ENCODE data around the gene NXF2. TPM values are rescaled to one million over a fixed set of nuclear protein-coding genes. Genes with fewer than 3 reads are reported as not detected.
A peak's percentile ranks its signal among the peaks of the same experiment; 100 is the strongest.

Gene NXF2
- total and polyA plus RNA-seq, 7 donors = not detected

DNA sequence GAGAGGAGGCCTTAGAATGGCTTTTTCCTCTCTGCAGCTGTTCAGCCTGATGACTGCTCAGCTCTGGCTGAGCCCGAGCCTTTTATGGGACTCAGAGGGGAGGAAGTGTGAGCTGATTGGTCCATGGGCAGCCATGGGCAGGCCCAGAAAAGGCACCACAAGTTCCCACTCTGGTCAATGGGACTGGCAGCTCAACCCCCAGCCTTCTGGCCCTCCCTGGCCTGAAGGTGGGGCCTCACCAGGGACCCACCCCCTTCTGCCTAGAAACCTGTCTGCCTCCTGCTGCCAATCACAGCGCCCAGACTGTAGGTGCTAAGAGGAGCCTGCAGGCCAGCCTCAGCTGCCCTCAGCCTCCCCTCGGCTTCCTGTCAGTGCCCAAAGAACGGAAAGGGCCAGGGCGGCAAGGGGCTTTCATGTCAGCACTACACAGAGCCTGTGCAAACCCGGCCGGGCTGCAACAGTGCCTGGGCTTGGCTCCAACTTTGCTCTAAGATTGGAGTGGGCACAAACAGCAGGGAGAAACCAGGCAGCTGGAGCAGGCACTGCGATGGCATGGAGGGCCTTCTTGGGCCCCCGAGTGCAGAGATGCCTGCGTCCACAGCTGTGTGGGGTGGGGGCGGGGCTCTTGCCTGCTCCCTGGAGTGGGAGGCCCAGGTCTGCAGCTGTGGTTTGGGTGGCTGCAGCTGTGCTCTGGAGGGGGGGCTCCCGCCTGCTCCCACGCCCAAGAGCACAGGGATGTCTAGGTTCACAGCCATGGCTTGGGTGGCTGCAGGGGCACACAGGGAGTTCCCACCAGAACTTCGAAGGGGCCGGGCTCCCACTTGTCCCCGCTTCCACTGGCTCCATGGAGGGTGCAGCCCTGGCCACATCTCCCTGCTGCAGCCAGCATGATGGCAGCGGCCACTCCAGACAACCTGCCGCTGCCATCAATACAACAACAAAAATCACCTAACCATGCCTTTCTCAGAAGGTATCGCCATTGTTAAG, 92.6 kb downstream of the NXF2 start:
- no peaks in the 10 kb centered on the region for H3K27me3 ChIP-seq
- no peaks in the 10 kb centered on the region for H3K4me1 ChIP-seq
- intact Hi-C loops (cut with DNase I) = no loop called here
- no peaks in the 10 kb centered on the region for H3K9me3 ChIP-seq
- TF ChIP-seq POLR2AphosphoS5 (IDR thresholded peaks at IDR 0.05) (no peak), POLR2A (IDR thresholded peaks at IDR 0.05) (no peak), EP300 (IDR thresholded peaks at IDR 0.05) (no peak)
- TF ChIP-seq, protein P1, sequence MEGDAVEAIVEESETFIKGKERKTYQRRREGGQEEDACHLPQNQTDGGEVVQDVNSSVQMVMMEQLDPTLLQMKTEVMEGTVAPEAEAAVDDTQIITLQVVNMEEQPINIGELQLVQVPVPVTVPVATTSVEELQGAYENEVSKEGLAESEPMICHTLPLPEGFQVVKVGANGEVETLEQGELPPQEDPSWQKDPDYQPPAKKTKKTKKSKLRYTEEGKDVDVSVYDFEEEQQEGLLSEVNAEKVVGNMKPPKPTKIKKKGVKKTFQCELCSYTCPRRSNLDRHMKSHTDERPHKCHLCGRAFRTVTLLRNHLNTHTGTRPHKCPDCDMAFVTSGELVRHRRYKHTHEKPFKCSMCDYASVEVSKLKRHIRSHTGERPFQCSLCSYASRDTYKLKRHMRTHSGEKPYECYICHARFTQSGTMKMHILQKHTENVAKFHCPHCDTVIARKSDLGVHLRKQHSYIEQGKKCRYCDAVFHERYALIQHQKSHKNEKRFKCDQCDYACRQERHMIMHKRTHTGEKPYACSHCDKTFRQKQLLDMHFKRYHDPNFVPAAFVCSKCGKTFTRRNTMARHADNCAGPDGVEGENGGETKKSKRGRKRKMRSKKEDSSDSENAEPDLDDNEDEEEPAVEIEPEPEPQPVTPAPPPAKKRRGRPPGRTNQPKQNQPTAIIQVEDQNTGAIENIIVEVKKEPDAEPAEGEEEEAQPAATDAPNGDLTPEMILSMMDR (IDR thresholded peaks at IDR 0.05) = no peak
- no peak overlapping the region for H3K4me3 ChIP-seq
- no peak overlapping the region for H3K27ac ChIP-seq
- DNase-seq = peak; percentile 49
- 73 to 81% methylated on average over 19 of the region's 19 CpGs for WGBS, 2 donors
- H3K36me3 ChIP-seq = no peaks in the 10 kb centered on the region

DNA sequence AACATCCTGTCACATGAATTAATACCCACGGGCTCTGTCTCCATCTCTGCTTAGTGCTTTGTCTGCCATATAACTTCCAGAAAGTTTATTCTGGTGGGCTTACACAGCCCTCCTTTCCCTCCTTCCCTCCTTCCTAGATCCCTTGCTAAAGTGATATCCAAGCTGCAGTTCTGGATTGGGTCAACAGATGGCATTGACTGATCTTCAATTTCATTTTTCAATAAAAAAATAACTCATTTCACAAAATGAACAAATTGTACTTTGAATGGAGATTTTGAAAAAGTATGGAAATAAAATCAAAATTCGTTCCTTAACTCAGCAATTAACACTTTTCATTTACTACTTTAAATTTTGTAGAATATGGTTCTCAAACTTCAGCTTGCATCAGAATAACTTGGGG, 94.9 kb downstream of the NXF2 start:
- 3 to 43% methylated on average over 2 of the region's 2 CpGs for WGBS, 2 donors
- intact Hi-C loops (cut with DNase I) = no loop called here

DNA sequence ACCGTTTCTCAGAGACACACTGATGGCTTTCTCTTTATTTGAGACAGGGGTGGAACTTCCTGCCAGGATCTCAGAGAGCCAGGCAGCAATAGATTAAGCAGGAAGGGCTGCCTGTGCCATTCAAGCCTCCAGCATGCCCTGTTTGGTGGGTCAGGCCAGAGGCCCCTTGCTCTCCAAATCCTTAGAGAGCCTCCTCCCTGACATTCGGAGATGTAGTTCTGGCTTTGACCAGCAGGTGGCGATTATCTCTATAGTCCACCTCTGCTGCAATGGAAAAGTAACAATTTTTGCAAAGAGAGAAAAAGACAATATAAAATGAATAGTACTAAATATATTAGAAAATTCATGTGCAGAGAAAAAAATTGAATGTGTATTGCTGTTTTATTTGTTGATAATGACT, 98.9 kb downstream of the NXF2 start:
- no peaks in the 10 kb centered on the region for H3K27me3 ChIP-seq
- no peaks in the 10 kb centered on the region for H3K9me3 ChIP-seq
- peak; percentile 75 for DNase-seq
- H3K4me3 ChIP-seq = no peak overlapping the region
- no peak overlapping the region for H3K27ac ChIP-seq
- WGBS, 2 donors = 29 to 31% methylated on average over 3 of the region's 3 CpGs
- H3K36me3 ChIP-seq = no peaks in the 10 kb centered on the region
- TF ChIP-seq, protein P1 (IDR thresholded peaks at IDR 0.05) = peak in 3 of 4 experiments; percentile 22 to 69 (median 38)
- TF ChIP-seq POLR2A (IDR thresholded peaks at IDR 0.05) = no peak
- intact Hi-C loops (cut with DNase I) = no loop called here
- H3K4me1 ChIP-seq = no peaks in the 10 kb centered on the region

More for the DNA sequence above, 94.9 kb downstream of the NXF2 start:
- no peak for DNase-seq
- TF ChIP-seq EP300 (IDR thresholded peaks at IDR 0.05) (no peak), POLR2A (IDR thresholded peaks at IDR 0.05) (no peak), POLR2AphosphoS5 (IDR thresholded peaks at IDR 0.05) (no peak)
- TF ChIP-seq, protein P1 (IDR thresholded peaks at IDR 0.05) = no peak
- no peak overlapping the region for H3K27ac ChIP-seq
- H3K4me1 ChIP-seq = no peaks in the 10 kb centered on the region
- no peaks in the 10 kb centered on the region for H3K27me3 ChIP-seq
- no peaks in the 10 kb centered on the region for H3K9me3 ChIP-seq
- H3K36me3 ChIP-seq = no peaks in the 10 kb centered on the region
- H3K4me3 ChIP-seq = no peak overlapping the region

Other genes with a start within 250 kb of the NXF2 start
- 10 to 100 TPM; 10.5 to 40.2 (median 29.3) TPM for gene TCEAL2, start 121.5 kb upstream of the NXF2 start, total RNA-seq
- gene TCEAL2, start 121.5 kb upstream of the NXF2 start, polyA plus RNA-seq = 1 to 10 TPM in 2 of 3 donors, not detected in 1; 3.9 to 6.0 TPM
- 1 to 10 TPM in 2 of 4 donors, not detected in 2; 1.8 to 2.0 TPM for gene TCEAL6, start 104.7 kb upstream of the NXF2 start, total RNA-seq
- under 1 TPM in 1 of 3 donors, not detected in 2; 0.63 TPM for gene TCEAL6, start 104.7 kb upstream of the NXF2 start, polyA plus RNA-seq
- gene BEX5, start 91.2 kb upstream of the NXF2 start, total RNA-seq = 1 to 10 TPM; 1.4 to 4.6 (median 2.2) TPM
- 10 to 100 TPM in 1 of 3 donors, 1 to 10 TPM in 2; 1.6 to 10.2 (median 3.3) TPM for gene BEX5, start 91.2 kb upstream of the NXF2 start, polyA plus RNA-seq
- not detected for gene TCP11X1, start 31.9 kb upstream of the NXF2 start, total RNA-seq
- gene TCP11X1, start 31.9 kb upstream of the NXF2 start, polyA plus RNA-seq = not detected
- gene NXF2B, start 192.8 kb downstream of the NXF2 start, total RNA-seq = not detected
- not detected for gene NXF2B, start 192.8 kb downstream of the NXF2 start, polyA plus RNA-seq
- gene TCP11X2, start 224.6 kb downstream of the NXF2 start, total RNA-seq = not detected
- not detected for gene TCP11X2, start 224.6 kb downstream of the NXF2 start, polyA plus RNA-seq

All from sigmoid colon (tissue), 7 donors.